ENCODE data around the gene ANKRD23. TPM values are rescaled to one million over a fixed set of nuclear protein-coding genes. Genes with fewer than 3 reads are reported as not detected.

ANKRD23 gene
- total and polyA plus RNA-seq, 2 of the 13 experiments (the other 11 are each of a cell fraction or from before 2014, with no cell fraction given), result 1.5 to 1.6 TPM

DNA sequence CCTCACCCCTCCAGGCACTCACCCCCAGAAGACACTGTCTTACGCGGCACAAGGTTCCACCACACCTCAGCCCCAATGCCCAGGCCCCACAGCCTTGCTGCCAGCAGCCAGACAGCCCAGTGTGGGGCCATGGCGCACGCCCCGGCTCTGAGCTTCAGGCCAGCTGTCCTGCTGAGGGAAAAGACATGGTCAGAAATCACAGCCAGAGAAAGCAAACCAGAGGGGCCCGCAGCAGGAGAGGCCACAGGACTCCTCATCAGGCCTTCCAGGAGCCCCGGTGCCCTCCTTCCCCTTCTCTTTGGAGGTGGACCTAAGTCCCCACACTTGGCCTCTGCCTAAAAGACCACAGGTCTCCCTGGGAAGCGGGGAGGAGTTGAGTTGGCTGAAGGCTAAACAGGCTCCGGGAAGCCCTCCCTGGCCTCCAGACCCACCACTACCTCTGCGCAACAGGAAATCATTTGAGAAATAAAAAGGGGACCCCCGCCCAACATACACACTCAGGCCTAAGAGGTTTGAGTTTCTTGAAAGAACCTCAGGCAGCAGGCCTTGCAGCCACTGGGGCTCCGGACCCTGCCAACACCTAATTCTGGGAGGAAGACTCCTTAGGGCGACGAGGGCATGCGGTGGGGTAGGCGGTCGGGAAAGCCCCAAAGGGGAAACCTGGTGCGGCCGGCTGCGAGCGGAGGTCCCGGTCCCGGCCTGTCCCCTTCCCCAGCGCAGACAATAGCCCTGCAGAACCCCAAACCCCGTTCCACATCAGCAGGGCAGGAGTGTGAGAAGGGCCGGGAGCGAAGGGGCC is 24.1 kb upstream of the ANKRD23 start (continued):
- TF ChIP-seq PRDM10 (CRISPR knock-in tag; IDR thresholded peaks at IDR 0.05; ENCODE audit: low read depth) (no peak), ZNF430 (CRISPR knock-in tag; IDR thresholded peaks at IDR 0.05) (no peak; the same call in 1 of the 2 replicates), SMARCC2 (IDR thresholded peaks at IDR 0.05) (no peak), ZNF20 (CRISPR knock-in tag; IDR thresholded peaks at IDR 0.05) (no peak), BCL6 (CRISPR knock-in tag; IDR thresholded peaks at IDR 0.05) (no peak; the same call in 1 of the 2 replicates), ARHGAP35 (CRISPR knock-in tag; IDR thresholded peaks at IDR 0.05; ENCODE audit: borderline replicate concordance) (no peak), HNF4A (CRISPR knock-in tag; IDR thresholded peaks at IDR 0.05) (no peak; the same call in 1 of the 2 replicates), EED (CRISPR knock-in tag; IDR thresholded peaks at IDR 0.05) (no peak), ZNF331 (CRISPR knock-in tag; IDR thresholded peaks at IDR 0.05) (no peak), PBX3 (CRISPR knock-in tag; IDR thresholded peaks at IDR 0.05; ENCODE audit: borderline replicate concordance) (no peak; the same call in 1 of the 2 replicates), ZBTB21 (CRISPR knock-in tag; IDR thresholded peaks at IDR 0.05) (no peak), MTA1 (CRISPR knock-in tag; IDR thresholded peaks at IDR 0.05; ENCODE audit: borderline replicate concordance) (no peak), TOE1 (CRISPR knock-in tag; IDR thresholded peaks at IDR 0.05) (no peak), HNF4G (IDR thresholded peaks at IDR 0.05; ENCODE audit: borderline replicate concordance, low read depth, low read length) (no peak), HNF4G (CRISPR knock-in tag; IDR thresholded peaks at IDR 0.05; ENCODE audit: borderline replicate concordance, low read depth) (no peak), MTF2 (CRISPR knock-in tag; IDR thresholded peaks at IDR 0.05; ENCODE audit: borderline replicate concordance) (no peak)
- TF ChIP-seq, protein P1, sequence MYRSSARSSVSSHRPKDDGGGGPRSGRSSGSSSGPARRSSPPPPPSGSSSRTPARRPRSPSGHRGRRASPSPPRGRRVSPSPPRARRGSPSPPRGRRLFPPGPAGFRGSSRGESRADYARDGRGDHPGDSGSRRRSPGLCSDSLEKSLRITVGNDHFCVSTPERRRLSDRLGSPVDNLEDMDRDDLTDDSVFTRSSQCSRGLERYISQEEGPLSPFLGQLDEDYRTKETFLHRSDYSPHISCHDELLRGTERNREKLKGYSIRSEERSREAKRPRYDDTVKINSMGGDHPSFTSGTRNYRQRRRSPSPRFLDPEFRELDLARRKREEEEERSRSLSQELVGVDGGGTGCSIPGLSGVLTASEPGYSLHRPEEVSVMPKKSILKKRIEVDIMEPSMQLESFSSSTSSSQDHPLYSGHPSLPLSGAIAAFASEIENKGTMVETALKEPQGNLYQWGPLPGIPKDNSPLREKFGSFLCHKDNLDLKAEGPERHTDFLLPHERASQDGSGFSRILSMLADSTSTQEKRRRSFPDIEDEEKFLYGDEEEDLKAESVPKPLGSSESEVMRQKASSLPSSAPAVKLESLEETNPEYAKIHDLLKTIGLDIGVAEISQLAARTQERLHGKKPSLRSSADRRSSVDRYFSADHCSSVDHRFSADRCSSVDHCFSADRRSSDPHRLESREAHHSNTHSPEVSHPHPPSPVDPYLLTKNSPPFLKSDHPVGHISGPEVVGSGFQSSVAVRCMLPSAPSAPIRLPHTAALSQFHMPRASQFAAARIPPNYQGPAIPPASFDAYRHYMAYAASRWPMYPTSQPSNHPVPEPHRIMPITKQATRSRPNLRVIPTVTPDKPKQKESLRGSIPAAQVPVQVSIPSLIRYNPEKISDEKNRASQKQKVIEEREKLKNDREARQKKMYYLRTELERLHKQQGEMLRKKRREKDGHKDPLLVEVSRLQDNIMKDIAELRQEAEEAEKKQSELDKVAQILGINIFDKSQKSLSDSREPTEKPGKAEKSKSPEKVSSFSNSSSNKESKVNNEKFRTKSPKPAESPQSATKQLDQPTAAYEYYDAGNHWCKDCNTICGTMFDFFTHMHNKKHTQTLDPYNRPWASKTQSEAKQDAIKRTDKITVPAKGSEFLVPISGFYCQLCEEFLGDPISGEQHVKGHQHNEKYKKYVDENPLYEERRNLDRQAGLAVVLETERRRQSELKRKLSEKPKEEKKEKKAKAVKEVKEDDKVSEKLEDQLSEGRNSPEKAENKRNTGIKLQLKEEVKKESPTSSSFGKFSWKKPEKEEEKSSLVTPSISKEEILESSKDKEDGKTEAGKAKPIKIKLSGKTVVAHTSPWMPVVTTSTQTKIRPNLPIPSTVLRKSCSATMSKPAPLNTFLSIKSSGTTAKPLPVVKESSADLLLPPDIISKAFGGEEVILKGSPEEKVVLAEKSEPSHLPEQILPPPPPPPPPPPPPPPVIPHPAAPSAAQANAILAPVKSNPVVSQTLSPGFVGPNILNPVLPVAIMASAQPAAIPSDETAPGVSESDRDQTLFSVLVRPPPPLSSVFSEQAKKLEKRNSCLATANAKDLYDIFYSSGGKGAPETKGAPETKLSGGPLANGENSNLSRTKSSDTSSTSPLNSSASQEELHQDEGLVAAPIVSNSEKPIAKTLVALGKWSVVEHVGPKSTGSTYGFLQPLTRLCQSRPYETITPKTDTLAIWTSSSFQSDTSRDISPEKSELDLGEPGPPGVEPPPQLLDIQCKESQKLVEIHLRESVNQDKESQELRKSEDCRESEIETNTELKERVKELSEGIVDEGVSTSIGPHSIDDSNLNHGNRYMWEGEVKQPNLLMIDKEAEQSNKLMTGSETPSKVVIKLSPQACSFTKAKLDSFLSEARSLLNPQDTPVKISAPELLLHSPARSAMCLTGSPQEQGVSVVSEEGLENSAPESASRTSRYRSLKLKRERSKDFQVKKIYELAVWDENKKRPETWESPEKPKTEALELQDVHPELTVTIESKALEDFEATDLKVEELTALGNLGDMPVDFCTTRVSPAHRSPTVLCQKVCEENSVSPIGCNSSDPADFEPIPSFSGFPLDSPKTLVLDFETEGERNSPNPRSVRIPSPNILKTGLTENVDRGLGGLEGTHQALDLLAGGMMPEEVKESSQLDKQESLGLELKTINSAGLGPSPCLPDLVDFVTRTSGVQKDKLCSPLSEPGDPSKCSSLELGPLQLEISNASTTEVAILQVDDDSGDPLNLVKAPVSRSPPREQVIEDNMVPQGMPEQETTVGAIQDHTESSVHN (CRISPR knock-in tag; IDR thresholded peaks at IDR 0.05), result no peak

All from HepG2 (cell line).